DND-41 (cell line): Measurements from ENCODE around the gene MYO3A.

ENCODE experiments used
- ATAC-seq: fragments of 200-7000 bp; cut with Tn5 transposase; 3 replicates; pipeline ENCODE4 v1.9.1; 2021; ENCODE audit warnings: low read depth; ENCODE audit not compliant: insufficient read depth
- DNase-seq: peaks from one replicate; pipeline ENCODE4 v3.0.0-alpha.2; 2020
- H2AFZ ChIP-seq: 2 replicates; pipeline ENCODE4 v1.6.0; 2012; ENCODE audit warnings: low read depth, low read length
- H3K27ac ChIP-seq: 2 replicates; pipeline ENCODE4 v1.5.1; 2012; ENCODE audit warnings: low read length, inconsistent platforms
- H3K27me3 ChIP-seq: fragments of 200-600 bp; sonication (generic); 2 replicates; pipeline ENCODE4 v1.6.0; 2012; ENCODE audit warnings: low read length, mild to moderate bottlenecking, inconsistent platforms; ENCODE audit not compliant: insufficient read depth, poor library complexity
- H3K36me3 ChIP-seq: 2 replicates; pipeline ENCODE4 v1.5.1; 2012; ENCODE audit warnings: low read length, inconsistent platforms; ENCODE audit not compliant: insufficient read depth
- H3K4me1 ChIP-seq: 2 replicates; pipeline ENCODE4 v1.5.1; 2012; ENCODE audit warnings: mild to moderate bottlenecking, low read length; ENCODE audit not compliant: insufficient read depth
- H3K4me2 ChIP-seq: 2 replicates; pipeline ENCODE4 v1.6.0; 2012; ENCODE audit warnings: mild to moderate bottlenecking, moderate library complexity, low read length, inconsistent platforms; ENCODE audit not compliant: insufficient read depth
- H3K4me3 ChIP-seq, 2 experiments: fragments of 200-600 bp in 1 of 2; shearing (Covaris generic) in 1 of 2; 2 replicates each; pipeline ENCODE4 v1.5.1; 2012 to 2016; ENCODE audit warnings: inconsistent platforms in 2 of 2, low read length in 2 of 2, mild to moderate bottlenecking in 2 of 2, low read depth in 1 of 2, moderate library complexity in 1 of 2
- H3K79me2 ChIP-seq: 2 replicates; pipeline ENCODE4 v1.6.0; 2012; ENCODE audit warnings: low read length, inconsistent platforms; ENCODE audit not compliant: insufficient read depth
- H3K9ac ChIP-seq: 2 replicates; pipeline ENCODE4 v1.6.0; 2012; ENCODE audit warnings: low read depth, mild to moderate bottlenecking, inconsistent platforms, low read length, moderate library complexity
- H3K9me3 ChIP-seq: 2 replicates; pipeline ENCODE4 v1.5.1; 2012; ENCODE audit warnings: low read length, moderate library complexity, mild to moderate bottlenecking, inconsistent platforms; ENCODE audit not compliant: insufficient read depth, severe bottlenecking
- H4K20me1 ChIP-seq: 2 replicates; pipeline ENCODE4 v1.6.0; 2012; ENCODE audit warnings: low read length; ENCODE audit not compliant: insufficient read depth
- CTCF ChIP-seq: IDR thresholded peaks from 2 replicates; pipeline ENCODE4 v1.5.1; 2012; ENCODE audit warnings: borderline replicate concordance, low read length, moderate library complexity, mild to moderate bottlenecking; ENCODE audit not compliant: poor library complexity, severe bottlenecking; ENCODE audit errors: extremely low read depth
- EZH2 ChIP-seq: IDR thresholded peaks from 3 replicates; pipeline ENCODE4 v1.6.1; 2012; ENCODE audit warnings: borderline replicate concordance, low read depth, mild to moderate bottlenecking, moderate library complexity, low read length, inconsistent platforms; ENCODE audit not compliant: severe bottlenecking

The MYO3A gene

GRCh38 chr10:26220901-26221300 lies 286.9 kb downstream of the MYO3A start:
- peaks cover 10% of the 10 kb centered on the region for H3K4me1 ChIP-seq
- H4K20me1 ChIP-seq, result no peaks in the 10 kb centered on the region
- no peak overlapping the region for H3K4me2 ChIP-seq
- TF ChIP-seq CTCF (no peak), EZH2 (no peak)
- DNase-seq, result no peak
- H2AFZ ChIP-seq, result no peak overlapping the region
- no peaks in the 10 kb centered on the region for H3K79me2 ChIP-seq
- H3K27ac ChIP-seq, result no peak overlapping the region
- no peak overlapping the region for H3K4me3 ChIP-seq
- no peak for ATAC-seq
- no peak overlapping the region for H3K9ac ChIP-seq
- H3K36me3 ChIP-seq, result no peaks in the 10 kb centered on the region
- H3K27me3 ChIP-seq, result peaks cover 34% of the 10 kb centered on the region
- H3K9me3 ChIP-seq, result no peaks in the 10 kb centered on the region

- H3K27me3 ChIP-seq, result peaks cover 32% of the 10 kb centered on the region
- no peak overlapping the region for H2AFZ ChIP-seq
- H3K4me3 ChIP-seq, result no peak overlapping the region
- DNase-seq (no peak), ATAC-seq (no peak)
- no peaks in the 10 kb centered on the region for H3K9me3 ChIP-seq
- no peaks in the 10 kb centered on the region for H4K20me1 ChIP-seq
- no peaks in the 10 kb centered on the region for H3K79me2 ChIP-seq
- H3K4me2 ChIP-seq, result no peak overlapping the region
- no peaks in the 10 kb centered on the region for H3K36me3 ChIP-seq
- peaks cover 3% of the 10 kb centered on the region for H3K4me1 ChIP-seq
- no peak for TF ChIP-seq EZH2
- no peak for TF ChIP-seq CTCF
- H3K27ac ChIP-seq, result no peak overlapping the region
- H3K9ac ChIP-seq, result no peak overlapping the region
Observed at GRCh38 chr10:26221541-26221940, 287.5 kb downstream of the MYO3A start.

- no peaks in the 10 kb centered on the region for H3K79me2 ChIP-seq
- no peak overlapping the region for H3K4me2 ChIP-seq
- no peaks in the 10 kb centered on the region for H3K9me3 ChIP-seq
- H3K27ac ChIP-seq, result no peak overlapping the region
- H3K27me3 ChIP-seq, result peaks cover 30% of the 10 kb centered on the region
- no peaks in the 10 kb centered on the region for H3K36me3 ChIP-seq
- H3K4me1 ChIP-seq, result no peaks in the 10 kb centered on the region
- H4K20me1 ChIP-seq, result no peaks in the 10 kb centered on the region
- TF ChIP-seq CTCF (no peak), EZH2 (no peak)
- no peak overlapping the region for H3K4me3 ChIP-seq
- DNase-seq (no peak), ATAC-seq (no peak)
- no peak overlapping the region for H3K9ac ChIP-seq
- H2AFZ ChIP-seq, result no peak overlapping the region
Observed at GRCh38 chr10:26222563-26222962, 288.5 kb downstream of the MYO3A start.

GRCh38 chr10:26225322-26225721 lies 291.3 kb downstream of the MYO3A start:
- H3K79me2 ChIP-seq, result no peaks in the 10 kb centered on the region
- no peak overlapping the region for H3K9ac ChIP-seq
- H3K9me3 ChIP-seq, result no peaks in the 10 kb centered on the region
- DNase-seq (no peak), ATAC-seq (no peak)
- no peak overlapping the region for H3K27ac ChIP-seq
- no peak for TF ChIP-seq CTCF
- TF ChIP-seq EZH2, result no peak
- H3K4me2 ChIP-seq, result no peak overlapping the region
- no peak overlapping the region for H2AFZ ChIP-seq
- H4K20me1 ChIP-seq, result no peaks in the 10 kb centered on the region
- peaks cover 30% of the 10 kb centered on the region for H3K27me3 ChIP-seq
- H3K4me3 ChIP-seq, result no peak overlapping the region
- H3K4me1 ChIP-seq, result no peaks in the 10 kb centered on the region
- no peaks in the 10 kb centered on the region for H3K36me3 ChIP-seq
